A549 treated with RU486 at 1 μM for 4 hours (cell line): Measurements from ENCODE around the gene RIN2. TPM values are rescaled to one million over a fixed set of nuclear protein-coding genes. Genes with fewer than 3 reads are reported as not detected.

ENCODE experiments used
- total RNA-seq: library from RNA; stranded (reverse); fragments of 200-300 nt; extraction: Qiagen RNA extraction; gene quantifications from 5 replicates; pipeline ENCODE4 v1.2.3, GENCODE V29; 2022; ENCODE audit warnings: low read depth

RIN2 gene, protein sequence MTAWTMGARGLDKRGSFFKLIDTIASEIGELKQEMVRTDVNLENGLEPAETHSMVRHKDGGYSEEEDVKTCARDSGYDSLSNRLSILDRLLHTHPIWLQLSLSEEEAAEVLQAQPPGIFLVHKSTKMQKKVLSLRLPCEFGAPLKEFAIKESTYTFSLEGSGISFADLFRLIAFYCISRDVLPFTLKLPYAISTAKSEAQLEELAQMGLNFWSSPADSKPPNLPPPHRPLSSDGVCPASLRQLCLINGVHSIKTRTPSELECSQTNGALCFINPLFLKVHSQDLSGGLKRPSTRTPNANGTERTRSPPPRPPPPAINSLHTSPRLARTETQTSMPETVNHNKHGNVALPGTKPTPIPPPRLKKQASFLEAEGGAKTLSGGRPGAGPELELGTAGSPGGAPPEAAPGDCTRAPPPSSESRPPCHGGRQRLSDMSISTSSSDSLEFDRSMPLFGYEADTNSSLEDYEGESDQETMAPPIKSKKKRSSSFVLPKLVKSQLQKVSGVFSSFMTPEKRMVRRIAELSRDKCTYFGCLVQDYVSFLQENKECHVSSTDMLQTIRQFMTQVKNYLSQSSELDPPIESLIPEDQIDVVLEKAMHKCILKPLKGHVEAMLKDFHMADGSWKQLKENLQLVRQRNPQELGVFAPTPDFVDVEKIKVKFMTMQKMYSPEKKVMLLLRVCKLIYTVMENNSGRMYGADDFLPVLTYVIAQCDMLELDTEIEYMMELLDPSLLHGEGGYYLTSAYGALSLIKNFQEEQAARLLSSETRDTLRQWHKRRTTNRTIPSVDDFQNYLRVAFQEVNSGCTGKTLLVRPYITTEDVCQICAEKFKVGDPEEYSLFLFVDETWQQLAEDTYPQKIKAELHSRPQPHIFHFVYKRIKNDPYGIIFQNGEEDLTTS
- total RNA-seq: 31.8 to 34.0 TPM (median 33.1 TPM) in 5 replicates

DNA sequence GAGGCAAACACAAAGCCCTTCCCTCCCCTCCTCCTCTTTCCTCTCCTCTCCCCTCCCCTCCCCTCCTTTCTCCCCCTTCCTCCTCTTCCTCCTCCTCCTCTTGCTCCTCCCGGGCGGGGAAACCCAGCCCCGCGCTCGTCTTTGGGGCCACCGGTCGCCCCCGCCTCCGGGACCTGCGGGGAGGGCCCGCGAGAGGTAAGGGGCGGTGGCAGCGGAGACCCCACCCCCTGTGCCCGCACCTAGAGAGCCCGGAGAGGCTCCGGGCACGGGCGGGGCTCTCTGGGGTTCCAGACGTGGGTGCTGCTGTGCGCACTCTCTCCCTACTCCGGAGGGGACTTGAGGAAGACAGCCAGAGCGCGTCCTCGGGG, at the start of gene RIN2:
Gene RIN2, plus strand, starts transcription at position 126 of the 368 bp plus-strand sequence. CDS start 131,344 bp downstream, outside the sequence.

